Activated T-cell treated with anti-CD3 and anti-CD28 coated beads, Interleukin-2, amount 50 U/mL, for 72 hours (primary cell): ENCODE results near the gene CDT1. TPM values are rescaled to one million over a fixed set of nuclear protein-coding genes. Genes with fewer than 3 reads are reported as not detected.

Source experiments
- ATAC-seq, 2 donors: fragments of 150-1000 bp; cut with Tn5 transposase; replicated peaks in 1 of 2; 2 replicates each; pipeline ENCODE4 v1.10.0; 2021; ENCODE audit warnings: moderate library complexity in 2 of 2, mild to moderate bottlenecking in 1 of 2
- DNase-seq, 2 donors: peaks; one replicate each; pipeline ENCODE4 v3.0.0; 2021 to 2022; ENCODE audit warnings: mixed read lengths in 1 of 2
- H3K27ac Mint-ChIP-seq: one replicate; pipeline ENCODE4 v1.8.0; 2022; ENCODE audit warnings: mild to moderate bottlenecking, moderate library complexity, mixed read lengths
- H3K27me3 Mint-ChIP-seq: one replicate; pipeline ENCODE4 v1.8.0; 2022; ENCODE audit warnings: low read depth, mixed read lengths
- H3K36me3 Mint-ChIP-seq, 2 donors: one replicate each; pipeline ENCODE4 v1.8.0; 2022; ENCODE audit warnings: mixed read lengths in 2 of 2, mild to moderate bottlenecking in 1 of 2; ENCODE audit not compliant: insufficient read depth in 2 of 2
- H3K4me1 Mint-ChIP-seq: one replicate; pipeline ENCODE4 v1.8.0; 2022; ENCODE audit warnings: low read depth, mixed read lengths
- H3K4me3 Mint-ChIP-seq, 2 donors: one replicate each; pipeline ENCODE4 v1.8.0; 2022; ENCODE audit warnings: mild to moderate bottlenecking in 2 of 2, mixed read lengths in 2 of 2, moderate library complexity in 2 of 2
- H3K9me3 Mint-ChIP-seq, 2 donors: one replicate each; pipeline ENCODE4 v1.8.0; 2022; ENCODE audit warnings: mixed read lengths in 2 of 2
- total RNA-seq, 2 donors: library from RNA; stranded (reverse); gene quantifications; one replicate each; pipeline ENCODE4 v1.2.3, GENCODE V29; 2022

The CDT1 gene
- total RNA-seq, 2 donors from 2014 or later, result 167 to 172 TPM

DNA sequence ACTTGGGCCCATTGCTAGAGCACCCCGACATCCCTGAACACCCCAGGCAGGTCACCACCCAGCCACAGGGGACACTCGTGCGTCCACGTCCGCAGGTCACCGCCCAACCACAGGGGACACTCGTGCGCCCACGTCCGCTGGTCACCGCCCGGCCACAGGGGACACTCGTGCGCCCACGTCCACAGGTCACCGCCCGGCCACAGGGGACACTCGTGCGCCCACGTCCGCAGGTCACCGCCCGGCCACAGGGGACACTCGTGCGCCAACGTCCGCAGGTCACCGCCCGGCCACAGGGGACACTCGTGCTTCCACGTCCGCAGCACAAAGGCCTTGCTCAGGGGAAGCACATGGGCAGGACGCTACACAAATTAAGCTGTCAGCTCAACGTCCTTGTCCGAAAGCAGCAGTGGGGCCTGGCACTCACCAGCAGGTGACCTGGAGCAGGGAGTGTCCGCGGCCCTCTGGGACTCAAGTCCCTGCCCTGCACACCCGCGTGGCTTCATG lies 35.5 kb downstream of the CDT1 start:
- no peak for ATAC-seq
- Mint-ChIP-seq H3K36me3 (no peaks in the 10 kb centered on the region), H3K27me3 (no peaks in the 10 kb centered on the region), H3K4me3 (no peak overlapping the region), H3K9me3 (no peaks in the 10 kb centered on the region), H3K4me1 (no peaks in the 10 kb centered on the region), H3K27ac (no peak overlapping the region)
- DNase-seq, result no peak

DNA sequence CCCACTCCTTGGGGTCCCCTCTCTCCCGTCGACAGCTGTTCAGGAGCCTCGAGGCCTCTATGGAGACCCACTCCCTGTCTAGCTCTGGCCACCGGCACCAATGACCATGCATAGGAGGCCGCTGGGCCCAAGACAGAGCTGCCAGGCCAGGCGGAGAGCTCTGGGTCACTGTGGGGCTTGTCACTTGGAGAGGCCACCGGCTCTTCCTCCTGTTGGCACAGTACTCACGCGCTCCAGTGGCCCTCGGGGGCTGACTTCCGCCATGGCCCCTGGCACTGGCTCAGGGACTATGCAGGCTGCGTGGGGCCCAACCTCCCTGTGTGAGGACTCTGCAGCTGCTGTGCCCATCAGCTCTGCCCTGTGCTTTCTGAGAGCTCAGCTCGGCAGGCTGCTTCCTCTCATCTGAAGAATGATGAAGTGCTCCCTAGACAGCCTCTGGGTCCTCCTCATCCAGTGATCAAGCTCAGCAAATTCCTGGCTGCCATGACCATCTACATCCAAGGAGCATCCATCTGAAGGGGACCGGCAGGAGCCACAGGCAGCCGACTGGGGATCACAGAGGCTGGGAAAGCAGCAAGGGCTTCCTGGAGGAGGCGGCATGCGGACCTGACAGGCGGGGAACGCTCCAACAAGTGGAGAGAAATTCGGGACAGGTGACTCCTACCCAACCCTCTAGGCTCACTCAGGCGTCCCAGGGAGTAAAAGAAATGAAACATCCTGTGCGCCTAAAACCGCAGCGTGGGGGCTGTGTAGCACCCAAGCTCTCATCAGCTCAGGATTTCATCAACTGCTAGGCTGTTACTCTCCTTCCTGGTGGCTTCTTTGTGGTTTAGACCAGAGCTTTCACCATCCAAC lies 36.4 kb downstream of the CDT1 start:
- Mint-ChIP-seq H3K27me3 (no peaks in the 10 kb centered on the region), H3K4me3 (no peak overlapping the region), H3K27ac (no peak overlapping the region), H3K9me3 (no peaks in the 10 kb centered on the region), H3K36me3 (no peaks in the 10 kb centered on the region), H3K4me1 (no peaks in the 10 kb centered on the region)
- no peak for DNase-seq
- ATAC-seq, result no peak

DNA sequence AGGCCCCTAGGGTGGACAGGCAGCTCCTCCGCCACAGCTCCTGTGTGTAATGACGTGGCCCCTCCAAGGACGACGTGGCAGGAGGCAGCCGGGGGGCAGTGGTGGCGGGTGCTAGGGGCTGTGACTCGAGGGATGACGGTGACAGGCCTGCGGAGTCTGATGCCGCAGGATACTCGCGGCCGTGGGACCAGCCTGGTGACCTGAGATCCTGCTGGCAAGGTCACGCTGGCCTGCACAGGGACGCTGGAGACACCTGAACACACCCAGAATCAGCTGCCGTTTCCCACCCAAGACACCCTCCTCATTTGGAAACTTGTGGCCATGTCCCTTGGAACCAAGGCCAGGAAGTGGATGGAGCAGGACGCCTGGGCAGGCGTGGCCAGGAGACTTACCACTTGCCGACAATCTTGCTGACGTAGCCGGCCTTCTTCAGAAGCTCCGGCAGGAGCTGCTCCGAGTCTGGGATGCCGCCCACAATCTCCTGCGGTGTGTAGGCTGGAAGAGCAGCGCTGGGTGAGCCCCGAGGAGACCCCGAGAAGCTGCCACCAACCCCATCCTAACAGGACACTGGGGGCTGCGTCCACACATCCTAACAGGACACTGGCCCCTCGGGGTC lies 37.1 kb downstream of the CDT1 start:
- DNase-seq, result no peak
- H3K27me3 Mint-ChIP-seq, result no peaks in the 10 kb centered on the region
- H3K4me1 Mint-ChIP-seq, result no peaks in the 10 kb centered on the region
- no peak overlapping the region for H3K27ac Mint-ChIP-seq
- H3K36me3 Mint-ChIP-seq, result no peaks in the 10 kb centered on the region
- no peak overlapping the region for H3K4me3 Mint-ChIP-seq
- no peaks in the 10 kb centered on the region for H3K9me3 Mint-ChIP-seq
- ATAC-seq, result no peak

DNA sequence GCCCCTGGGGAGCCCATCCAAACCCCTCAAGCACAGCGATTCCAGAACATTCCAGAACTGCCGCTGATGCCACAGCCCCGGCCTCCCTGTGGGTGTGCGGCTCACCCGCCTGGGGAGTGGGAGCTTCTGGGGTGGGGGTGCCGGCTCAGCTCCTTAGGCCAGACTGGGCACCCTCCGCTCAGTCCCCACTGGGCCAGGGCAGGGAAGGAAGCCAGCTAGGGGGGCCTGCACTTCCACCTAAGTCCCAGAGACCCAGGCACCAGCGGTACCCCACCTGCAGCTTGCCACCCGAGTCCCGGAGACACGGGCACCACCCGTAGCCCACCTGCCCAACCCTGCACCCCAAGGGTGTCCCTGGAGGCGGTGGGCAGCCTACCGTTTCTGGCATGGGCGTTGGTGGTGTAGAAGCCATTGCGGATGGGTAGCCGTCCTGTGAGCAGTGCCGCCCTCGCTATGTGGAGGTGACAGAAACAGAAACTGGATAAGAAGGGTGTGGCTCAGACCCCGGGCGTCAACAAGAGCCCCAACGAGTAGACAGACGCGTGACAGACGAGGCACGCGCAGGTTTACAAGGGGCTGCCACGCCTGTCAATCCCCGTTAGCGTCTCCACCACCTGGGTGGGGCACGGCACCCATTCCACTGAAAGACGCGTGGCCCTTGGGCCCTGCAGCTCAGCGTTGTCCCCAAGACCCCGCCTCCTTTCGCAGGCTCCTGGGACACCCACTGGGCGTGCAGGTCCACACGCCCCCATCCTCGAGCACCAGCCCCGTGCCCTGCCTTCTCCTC lies 38.1 kb downstream of the CDT1 start:
- Mint-ChIP-seq H3K4me1 (no peaks in the 10 kb centered on the region), H3K27me3 (no peaks in the 10 kb centered on the region), H3K27ac (no peak overlapping the region), H3K9me3 (no peaks in the 10 kb centered on the region), H3K4me3 (no peak overlapping the region), H3K36me3 (no peaks in the 10 kb centered on the region)
- no peak for DNase-seq
- ATAC-seq, result no peak

DNA sequence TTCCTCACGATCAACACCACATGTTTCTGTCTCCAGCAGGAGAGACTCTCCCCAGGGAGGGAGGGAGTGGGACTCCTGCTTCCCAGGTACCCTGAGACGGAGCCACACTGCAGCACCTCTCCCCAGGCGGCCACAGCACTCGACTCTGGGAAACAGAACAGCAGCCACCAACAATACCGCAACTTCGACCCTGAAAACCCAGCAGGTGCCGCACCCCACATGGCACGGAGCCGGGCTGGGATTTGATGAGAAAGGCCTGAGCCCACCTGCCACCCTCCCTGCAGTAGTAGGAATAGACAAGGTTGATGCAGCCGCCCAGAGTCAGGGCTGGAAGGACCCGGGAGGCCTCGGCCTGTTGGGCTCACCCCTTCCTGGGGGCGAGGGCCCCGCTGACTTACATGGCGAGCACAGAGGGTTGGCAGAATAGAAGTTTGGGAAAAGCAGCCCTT lies 38.7 kb downstream of the CDT1 start:
- Mint-ChIP-seq H3K9me3 (no peaks in the 10 kb centered on the region), H3K36me3 (no peaks in the 10 kb centered on the region), H3K27me3 (no peaks in the 10 kb centered on the region), H3K27ac (no peak overlapping the region), H3K4me3 (no peak overlapping the region), H3K4me1 (no peaks in the 10 kb centered on the region)
- DNase-seq (no peak), ATAC-seq (no peak)

DNA sequence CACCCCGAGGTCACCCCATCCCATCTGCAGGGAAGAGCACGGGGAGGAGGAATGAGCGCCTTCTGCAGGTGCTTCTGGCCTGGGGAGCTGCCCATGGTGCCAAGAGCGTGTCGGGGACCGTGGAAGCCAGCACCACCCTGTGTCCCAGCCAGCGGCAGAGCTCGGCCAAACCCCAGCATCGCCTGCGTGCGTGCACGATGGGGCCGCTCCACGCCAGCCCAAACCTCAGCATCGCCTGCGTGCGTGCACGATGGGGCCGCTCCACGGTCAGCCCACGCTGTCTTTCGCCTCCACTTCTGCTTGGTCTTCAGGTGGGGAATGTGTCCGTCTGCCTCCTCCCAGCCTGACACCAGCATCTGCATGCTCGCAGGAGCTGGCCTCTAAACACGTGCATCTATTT lies 39.2 kb downstream of the CDT1 start:
- H3K27ac Mint-ChIP-seq, result no peak overlapping the region
- H3K9me3 Mint-ChIP-seq, result no peaks in the 10 kb centered on the region
- DNase-seq (no peak), ATAC-seq (no peak)
- H3K4me1 Mint-ChIP-seq, result no peaks in the 10 kb centered on the region
- H3K27me3 Mint-ChIP-seq, result no peaks in the 10 kb centered on the region
- no peak overlapping the region for H3K4me3 Mint-ChIP-seq
- H3K36me3 Mint-ChIP-seq, result no peaks in the 10 kb centered on the region

DNA sequence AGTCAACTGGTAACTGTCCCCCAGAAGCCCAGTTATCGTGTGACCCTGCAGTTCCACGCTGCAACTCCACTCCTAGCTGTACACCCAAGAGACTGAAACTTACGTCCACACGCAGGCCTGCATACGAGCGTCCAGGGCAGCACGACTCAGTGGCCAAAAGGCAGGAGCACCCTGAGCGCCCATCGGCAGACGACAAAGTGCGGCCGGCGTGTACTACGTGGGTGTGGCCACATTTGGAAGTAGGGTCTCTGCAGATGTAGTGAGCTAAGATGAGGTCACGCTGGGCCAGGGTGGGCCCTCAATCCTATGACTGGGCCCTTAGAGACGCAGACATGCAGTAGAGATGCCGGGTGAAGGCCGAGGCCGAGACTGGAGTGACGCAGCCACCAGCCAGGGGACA lies 39.7 kb downstream of the CDT1 start:
- DNase-seq (no peak), ATAC-seq (no peak)
- Mint-ChIP-seq H3K9me3 (no peaks in the 10 kb centered on the region), H3K27ac (no peak overlapping the region), H3K27me3 (no peaks in the 10 kb centered on the region), H3K36me3 (no peaks in the 10 kb centered on the region), H3K4me1 (no peaks in the 10 kb centered on the region), H3K4me3 (no peak overlapping the region)

DNA sequence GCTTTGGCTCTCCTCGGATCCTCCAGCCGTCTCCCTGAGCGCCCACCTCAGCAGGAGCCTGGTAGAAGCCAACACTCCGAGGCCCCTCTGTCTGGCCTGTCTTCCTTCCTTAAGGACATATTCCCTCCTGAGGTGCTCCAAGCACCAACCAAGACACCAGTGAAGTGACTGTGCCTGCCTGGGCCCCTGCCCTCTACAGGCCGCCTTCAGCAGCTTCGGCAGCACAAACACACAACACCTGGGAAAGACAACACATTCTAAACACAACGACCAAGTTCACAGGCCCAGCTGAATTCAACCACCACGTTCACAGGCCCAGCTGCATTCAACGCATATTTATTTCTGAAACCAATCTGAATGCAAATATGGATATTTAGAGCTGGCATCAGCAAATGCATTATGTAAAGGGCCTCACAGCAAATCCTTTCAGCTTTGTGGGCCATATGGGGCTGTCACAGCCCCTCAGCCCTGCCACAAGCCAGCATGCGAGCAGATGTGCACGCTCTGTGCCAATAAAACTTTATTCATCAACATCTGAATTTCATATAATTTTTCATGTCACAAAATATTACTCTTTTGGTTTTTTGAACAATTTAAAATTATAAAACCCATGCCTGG lies 40.9 kb downstream of the CDT1 start:
- ATAC-seq (no peak), DNase-seq (no peak)
- Mint-ChIP-seq H3K4me3 (no peak overlapping the region), H3K27me3 (no peaks in the 10 kb centered on the region), H3K36me3 (no peaks in the 10 kb centered on the region), H3K9me3 (no peaks in the 10 kb centered on the region), H3K27ac (no peak overlapping the region), H3K4me1 (no peaks in the 10 kb centered on the region)

DNA sequence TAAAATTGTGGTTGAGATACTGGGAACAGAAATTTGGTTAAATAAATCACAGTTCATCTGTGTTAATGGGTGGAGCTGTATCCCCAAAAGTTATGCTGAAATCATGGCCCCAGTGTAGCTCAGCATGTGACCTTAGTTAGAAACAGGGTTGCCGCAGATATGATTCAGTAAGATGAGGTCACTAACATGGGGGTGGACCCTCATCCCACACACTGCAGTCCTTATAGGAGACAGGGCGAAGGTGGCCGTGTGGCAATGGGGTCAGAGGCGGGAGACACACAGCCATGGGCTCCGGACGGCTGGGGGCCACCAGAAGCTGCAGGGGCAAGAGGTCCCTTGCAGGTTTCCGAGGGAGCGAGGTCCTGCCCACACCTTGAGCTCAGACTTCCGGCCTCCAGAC lies 42.5 kb downstream of the CDT1 start:
- ATAC-seq, result no peak
- no peaks in the 10 kb centered on the region for H3K27me3 Mint-ChIP-seq

DNA sequence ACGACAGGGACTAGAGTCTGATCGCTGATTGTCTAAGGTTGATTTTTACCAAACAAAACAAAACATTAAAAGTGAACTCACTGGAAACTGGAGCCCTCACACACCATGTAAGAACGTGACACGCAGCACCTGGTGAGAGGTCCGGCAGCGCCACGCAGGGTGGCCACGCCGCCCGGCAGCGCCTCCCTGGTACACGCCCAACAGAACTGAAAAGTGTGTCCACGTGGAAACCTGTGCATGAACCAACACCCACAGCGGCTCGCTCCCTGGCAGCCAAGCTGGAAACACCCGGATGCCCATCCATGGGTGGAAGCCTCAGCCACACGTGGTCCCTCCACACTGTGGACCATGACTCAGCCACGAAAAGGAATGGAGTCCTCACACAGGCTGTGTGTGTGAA lies 44.1 kb downstream of the CDT1 start:
- DNase-seq, result no peak
- H3K4me3 Mint-ChIP-seq, result no peak overlapping the region
- no peaks in the 10 kb centered on the region for H3K36me3 Mint-ChIP-seq
- H3K27ac Mint-ChIP-seq, result no peak overlapping the region
- ATAC-seq, result no peak
- no peaks in the 10 kb centered on the region for H3K27me3 Mint-ChIP-seq
- H3K4me1 Mint-ChIP-seq, result no peaks in the 10 kb centered on the region
- H3K9me3 Mint-ChIP-seq, result no peaks in the 10 kb centered on the region

More for the DNA sequence above, 42.5 kb downstream of the CDT1 start:
- Mint-ChIP-seq H3K27ac (no peak overlapping the region), H3K4me3 (no peak overlapping the region), H3K4me1 (no peaks in the 10 kb centered on the region), H3K36me3 (no peaks in the 10 kb centered on the region), H3K9me3 (no peaks in the 10 kb centered on the region)
- DNase-seq, result no peak

DNA sequence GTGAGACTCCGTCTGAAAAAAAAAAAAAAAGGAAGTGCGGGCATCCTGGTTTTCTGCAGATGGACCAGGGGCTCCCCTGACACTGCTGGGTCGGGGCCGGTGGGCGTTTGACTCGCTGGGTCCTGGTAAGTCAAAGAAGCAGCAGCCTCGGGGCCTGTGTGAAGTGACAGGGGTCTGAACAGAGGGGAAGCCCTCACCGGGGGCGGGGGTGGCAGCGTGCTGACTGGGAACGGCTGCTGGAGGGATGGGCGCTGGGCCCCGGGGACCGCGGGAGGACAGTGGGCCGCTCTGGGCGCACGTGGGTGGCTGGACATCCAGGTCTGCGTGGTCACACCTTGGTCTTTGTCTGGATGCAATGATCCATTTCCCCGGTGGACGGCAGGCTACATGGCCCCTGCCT lies 45.0 kb downstream of the CDT1 start:
- no peak for ATAC-seq
- Mint-ChIP-seq H3K27ac (no peak overlapping the region), H3K36me3 (no peaks in the 10 kb centered on the region), H3K9me3 (no peaks in the 10 kb centered on the region), H3K27me3 (no peaks in the 10 kb centered on the region), H3K4me3 (no peak overlapping the region), H3K4me1 (no peaks in the 10 kb centered on the region)
- DNase-seq, result no peak

DNA sequence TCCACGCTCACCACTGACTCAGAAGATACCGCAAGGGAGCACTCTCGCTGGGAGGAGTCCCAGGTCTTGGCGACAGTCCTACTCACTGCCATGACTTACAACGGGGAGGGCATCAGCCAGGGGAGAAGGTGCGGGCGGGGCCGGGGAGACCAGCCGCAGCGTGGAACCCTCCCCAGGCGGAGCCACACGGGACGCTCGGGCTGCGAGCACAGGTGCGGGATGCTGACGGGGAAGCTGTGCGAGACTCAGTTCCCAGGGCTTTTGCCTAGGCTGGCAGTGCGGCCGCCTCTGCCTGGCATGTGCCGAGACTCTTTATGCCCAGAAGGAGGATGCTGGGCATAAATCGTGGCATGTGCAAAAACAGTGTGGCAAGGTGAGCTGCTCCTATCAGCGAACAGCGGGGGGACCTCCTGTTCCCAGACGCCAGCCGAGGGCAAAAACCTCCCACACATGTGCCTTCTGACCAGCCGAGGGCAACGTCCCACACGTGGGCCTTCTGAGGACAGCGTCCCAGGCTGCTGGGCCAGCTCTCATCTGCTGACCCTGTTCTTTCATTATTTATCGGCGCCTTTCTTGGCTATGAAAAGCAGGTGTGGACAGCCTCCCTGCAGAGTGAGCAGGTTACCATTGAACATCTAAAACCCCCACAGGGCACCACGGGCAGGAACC lies 47.1 kb downstream of the CDT1 start:
- Mint-ChIP-seq H3K4me3 (no peak overlapping the region), H3K27ac (no peak overlapping the region), H3K36me3 (no peaks in the 10 kb centered on the region), H3K9me3 (no peaks in the 10 kb centered on the region), H3K27me3 (no peaks in the 10 kb centered on the region), H3K4me1 (peaks cover 14% of the 10 kb centered on the region)
- ATAC-seq (no peak), DNase-seq (no peak)
